IgD-negative memory B cell (primary cell): Measurements from ENCODE around the gene STRBP. TPM values are rescaled to one million over a fixed set of nuclear protein-coding genes. Genes with fewer than 3 reads are reported as not detected.

Source experiments
- polyA plus RNA-seq: library from polyadenylated mRNA; unstranded; fragments of 300-500 nt; fragmentation: Illumina TruSeq; gene quantifications from one replicate; pipeline ENCODE4 v1.2.3, GENCODE V29; 2021

STRBP gene
- polyA plus RNA-seq, 1 donor from 2014 or later, result 78.0 TPM

Other genes with a start within 250 kb of the STRBP start
- not detected for gene GPR21, start 234.9 kb downstream of the STRBP start, polyA plus RNA-seq
- not detected for gene CRB2, start 87.6 kb upstream of the STRBP start, polyA plus RNA-seq